WTC11 (cell line): ENCODE results near the gene EYA2.

Source experiments
- NR2C2 ChIP-seq: sonication (generic); formaldehyde crosslinking; IDR thresholded peaks from 2 replicates; pipeline ENCODE4 v1.8.0; 2022; ENCODE audit warnings: mild to moderate bottlenecking, missing genetic modification reagents
- TF ChIP-seq, protein P1 (sequence below): sonication (generic); formaldehyde crosslinking; IDR thresholded peaks from 2 replicates; pipeline ENCODE4 v1.8.0; 2022; ENCODE audit warnings: mild to moderate bottlenecking, missing genetic modification reagents

DNA sequence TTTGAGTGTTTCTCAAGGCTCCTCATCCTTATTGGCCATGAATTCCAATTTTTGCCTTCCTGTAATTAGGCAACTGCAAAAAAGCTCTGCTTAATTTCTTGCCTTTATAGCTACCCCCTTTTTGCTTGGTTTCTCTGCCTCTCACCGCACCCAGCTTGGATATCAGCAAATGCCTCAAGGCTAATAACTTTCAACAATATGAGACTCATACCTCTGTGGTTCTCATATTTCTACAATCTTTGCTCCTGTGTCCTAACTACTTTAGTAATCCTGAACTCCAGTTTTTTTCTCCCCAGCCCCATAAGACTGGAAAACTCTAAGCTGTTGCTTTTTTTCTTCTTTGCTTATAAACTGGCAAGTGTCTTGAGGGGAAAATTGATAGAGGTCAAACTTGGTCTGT, 88.8 kb downstream of the EYA2 start:
- no peak for TF ChIP-seq NR2C2
- TF ChIP-seq, protein P1, sequence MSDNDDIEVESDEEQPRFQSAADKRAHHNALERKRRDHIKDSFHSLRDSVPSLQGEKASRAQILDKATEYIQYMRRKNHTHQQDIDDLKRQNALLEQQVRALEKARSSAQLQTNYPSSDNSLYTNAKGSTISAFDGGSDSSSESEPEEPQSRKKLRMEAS (CRISPR knock-in tag), result no peak
